GM21381 (cell line): ENCODE data around the gene SELP.

Source experiments
- ATAC-seq: cut with Tn5 transposase; IDR thresholded peaks from one replicate; pipeline ENCODE4 v1.9.1; 2021; ENCODE audit warnings: mild to moderate bottlenecking, moderate library complexity; ENCODE audit not compliant: unreplicated experiment

Gene SELP

DNA sequence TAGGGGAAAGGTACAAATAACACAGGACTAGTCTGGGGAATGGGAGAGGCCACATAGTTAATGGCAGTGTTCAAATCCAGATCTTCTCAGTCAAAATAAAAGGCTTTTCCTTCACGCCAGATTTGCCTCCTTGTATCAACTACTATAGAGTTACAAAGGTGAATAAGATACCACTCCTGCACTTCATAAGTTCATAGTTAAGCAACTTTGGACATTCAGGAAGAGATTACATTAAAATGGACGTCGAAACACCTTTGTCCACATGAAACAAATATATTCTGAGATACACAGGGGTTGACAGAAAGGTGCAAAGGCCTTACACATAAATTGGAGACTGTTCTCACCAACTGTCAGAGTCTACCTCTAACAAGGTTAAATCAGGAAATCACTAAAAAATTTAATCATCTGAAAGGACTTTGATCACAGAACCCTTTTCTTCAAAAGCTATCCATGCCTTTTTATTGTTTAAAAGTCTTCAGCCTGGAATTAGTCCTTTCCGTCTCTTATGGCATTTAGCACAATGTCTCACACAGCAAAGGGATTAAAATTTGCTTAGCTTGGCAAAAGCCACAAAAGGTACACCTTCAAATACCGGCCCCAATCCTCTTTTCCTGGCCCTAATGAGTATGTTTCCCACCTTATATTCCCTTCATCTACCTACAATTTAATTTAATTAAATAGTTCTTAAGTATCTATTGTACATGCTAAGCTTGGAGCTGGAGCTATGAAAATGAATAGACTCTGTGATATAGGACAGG, 51.8 kb downstream of the SELP start:
- ATAC-seq, result no peak

DNA sequence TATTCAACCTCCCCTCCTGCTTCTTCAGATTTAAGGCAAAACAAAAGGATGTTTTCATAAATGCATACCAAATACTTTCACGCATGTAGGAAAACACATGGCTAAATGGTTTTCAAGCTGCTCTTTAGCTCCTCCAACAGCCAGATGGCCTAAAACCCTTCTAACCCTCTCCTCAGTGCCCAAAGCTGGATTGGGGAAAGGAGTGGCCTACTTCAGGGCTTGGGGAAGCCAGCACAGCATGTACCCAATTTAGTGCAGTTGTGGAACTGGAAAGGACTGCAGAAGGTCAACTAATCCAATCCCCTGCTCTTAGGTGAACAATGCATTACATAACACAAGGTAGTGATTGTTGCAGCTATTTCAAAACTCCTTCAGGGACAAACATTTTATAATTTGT, 53.0 kb downstream of the SELP start:
- ATAC-seq, result no peak

GRCh38 chr1:169576241-169576934, 53.5 kb downstream of the SELP start:
- ATAC-seq, result no peak

- no peak for ATAC-seq
These were observed 55.6 kb downstream of the SELP start for GRCh38 chr1:169574336-169574735.

DNA sequence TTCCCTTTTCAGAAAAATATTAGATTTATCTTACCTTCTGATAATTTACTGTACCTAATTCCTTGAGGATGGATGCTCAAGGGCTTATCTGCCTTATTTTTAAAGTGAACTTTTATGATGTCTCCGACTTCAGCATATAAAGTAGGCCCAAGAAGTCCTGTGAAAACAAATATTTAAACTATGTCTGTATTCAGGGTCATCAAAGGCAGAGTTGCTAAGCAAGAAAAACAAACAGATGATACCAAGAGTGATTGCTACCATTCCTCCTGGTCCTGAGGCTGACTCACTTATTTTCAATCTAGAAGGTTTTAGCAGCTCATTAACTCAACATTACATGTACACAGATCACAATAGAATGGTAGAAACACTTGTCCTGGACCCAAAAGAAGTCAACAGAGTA, 57.7 kb downstream of the SELP start:
- ATAC-seq, result no peak

DNA sequence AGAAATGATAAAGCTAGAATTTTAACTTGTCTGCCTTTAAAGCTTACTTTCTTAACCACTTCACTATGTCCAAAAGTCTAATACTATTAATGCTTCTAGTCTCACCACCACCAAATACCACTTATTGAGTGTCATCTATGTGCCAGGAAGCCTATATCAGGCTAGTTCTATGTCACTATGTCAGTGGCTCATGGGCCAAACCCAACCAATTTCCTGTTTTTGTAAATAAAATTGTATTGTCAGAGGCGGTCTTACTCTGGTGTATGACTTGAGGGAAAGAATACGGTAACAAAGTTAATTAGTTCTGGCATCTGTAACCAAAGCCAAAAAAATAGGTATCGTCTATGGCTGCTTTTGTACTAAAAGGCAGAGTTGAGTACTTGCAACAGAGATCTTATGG, 58.5 kb downstream of the SELP start:
- no peak for ATAC-seq

GRCh38 chr1:169570172-169570574, 59.8 kb downstream of the SELP start:
- no peak for ATAC-seq

- ATAC-seq, result no peak
These were observed 61.4 kb downstream of the SELP start for GRCh38 chr1:169568497-169568896.

DNA sequence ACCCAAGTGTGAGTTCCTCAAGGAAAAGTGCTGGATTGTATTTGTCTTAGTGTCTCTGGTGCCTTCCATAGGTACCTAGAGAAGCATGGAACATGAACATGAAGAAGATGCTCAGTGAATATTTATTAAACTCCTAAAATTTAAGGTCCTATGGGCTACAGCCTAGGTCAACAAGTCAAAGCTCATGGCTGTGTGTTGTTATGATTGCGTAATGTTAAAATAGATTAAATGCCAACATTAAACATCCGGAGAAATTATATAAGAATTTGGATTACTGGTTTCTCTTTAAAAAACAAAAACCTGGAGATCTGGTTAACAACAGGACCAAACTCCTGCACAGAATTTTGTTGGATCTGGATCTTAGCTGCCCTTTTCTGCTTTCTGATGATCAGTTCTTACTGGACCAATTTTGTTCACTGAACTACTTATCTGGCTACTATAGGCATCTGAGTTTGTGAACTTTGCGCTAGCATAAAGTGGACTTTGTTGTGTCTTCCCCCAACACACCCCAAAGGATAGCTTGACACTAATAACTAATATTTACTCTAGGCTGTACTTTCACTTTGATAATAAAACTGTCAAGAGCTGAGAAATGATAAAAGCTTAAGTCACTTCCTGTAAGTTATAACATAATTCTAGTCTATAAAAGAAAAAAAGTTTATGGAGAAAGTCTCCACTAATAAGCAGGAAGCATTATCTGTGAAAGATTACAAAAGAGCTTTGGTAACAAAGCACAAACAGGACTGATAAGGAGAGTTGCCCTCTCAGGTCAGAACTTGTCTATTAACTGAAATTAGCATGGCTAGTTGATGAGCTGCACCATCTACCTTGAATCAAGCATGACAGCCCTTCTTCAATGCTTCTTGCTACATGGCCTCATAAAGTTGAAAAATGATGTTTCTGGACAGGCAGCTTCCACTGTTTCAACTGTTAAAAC, 64.3 kb downstream of the SELP start:
- ATAC-seq, result no peak

DNA sequence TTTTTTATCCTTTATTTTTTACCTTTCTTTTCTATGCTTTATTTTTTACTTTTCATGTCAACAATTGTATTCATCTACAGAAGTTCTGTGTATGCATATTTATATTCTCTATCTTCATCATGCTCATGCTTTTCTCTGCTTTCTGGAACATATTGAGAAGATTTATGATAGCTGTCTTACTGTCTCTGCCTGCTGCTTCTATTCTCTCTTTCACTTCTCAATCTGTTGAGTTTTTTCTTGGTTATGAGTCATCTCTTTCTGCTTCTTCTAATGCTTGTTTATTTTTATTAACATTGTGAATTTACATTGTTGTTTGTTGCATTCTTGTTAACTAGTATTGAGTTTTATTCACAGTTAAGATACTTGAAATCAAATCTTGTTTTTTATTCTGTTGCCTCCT, 66.3 kb downstream of the SELP start:
- no peak for ATAC-seq

DNA sequence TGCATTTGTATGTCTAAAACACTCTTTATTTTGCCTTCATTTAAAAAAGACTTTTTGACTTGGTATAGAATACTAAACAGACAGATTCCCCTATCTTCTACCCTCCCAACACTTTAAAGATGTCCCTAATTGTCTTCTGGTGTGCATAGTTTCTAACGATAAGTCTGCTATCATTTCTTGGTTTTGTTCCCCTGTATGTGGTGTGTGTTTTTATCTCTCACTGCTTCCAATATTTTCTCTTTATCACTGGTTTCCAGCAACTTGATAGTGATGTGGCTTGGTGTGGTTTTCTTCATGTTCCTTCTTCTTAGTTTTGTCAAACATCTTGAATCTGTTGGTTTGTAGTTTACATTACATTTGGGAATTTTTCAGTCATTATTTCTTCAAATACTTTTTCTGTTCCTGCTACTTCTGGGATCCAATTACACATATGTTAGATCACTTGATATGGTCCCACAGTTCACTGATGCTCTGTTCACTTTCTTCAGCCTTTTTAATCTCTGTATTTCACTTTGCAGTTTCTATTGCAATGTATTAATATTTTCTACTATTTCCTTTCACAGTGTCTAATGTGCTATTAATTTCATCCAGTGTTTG, 66.8 kb downstream of the SELP start:
- no peak for ATAC-seq

GRCh38 chr1:169561692-169562091, 68.2 kb downstream of the SELP start:
- no peak for ATAC-seq

- ATAC-seq, result no peak
These were observed 72.8 kb downstream of the SELP start for GRCh38 chr1:169557131-169557530.

DNA sequence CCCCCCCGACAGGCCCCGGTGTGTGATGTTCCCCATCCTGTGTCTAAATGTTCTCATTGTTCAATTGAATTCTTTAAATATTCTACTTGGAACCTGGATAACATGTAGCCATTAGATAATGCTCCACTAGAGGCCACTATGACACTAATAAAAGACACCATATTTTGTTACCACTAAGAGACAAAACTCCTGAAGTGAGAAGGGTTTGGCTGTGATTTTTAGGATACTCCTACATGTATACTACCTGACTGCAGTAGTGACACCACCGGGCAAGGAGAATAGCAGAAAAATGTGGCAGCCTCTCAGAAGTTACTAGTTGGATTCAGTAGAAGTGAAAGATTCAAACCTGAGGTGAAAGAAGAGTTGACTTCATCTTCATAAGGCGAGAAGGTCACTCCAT, 79.6 kb downstream of the SELP start:
- ATAC-seq, result no peak

- no peak for ATAC-seq
These were observed 81.6 kb downstream of the SELP start for GRCh38 chr1:169548282-169548681.

DNA sequence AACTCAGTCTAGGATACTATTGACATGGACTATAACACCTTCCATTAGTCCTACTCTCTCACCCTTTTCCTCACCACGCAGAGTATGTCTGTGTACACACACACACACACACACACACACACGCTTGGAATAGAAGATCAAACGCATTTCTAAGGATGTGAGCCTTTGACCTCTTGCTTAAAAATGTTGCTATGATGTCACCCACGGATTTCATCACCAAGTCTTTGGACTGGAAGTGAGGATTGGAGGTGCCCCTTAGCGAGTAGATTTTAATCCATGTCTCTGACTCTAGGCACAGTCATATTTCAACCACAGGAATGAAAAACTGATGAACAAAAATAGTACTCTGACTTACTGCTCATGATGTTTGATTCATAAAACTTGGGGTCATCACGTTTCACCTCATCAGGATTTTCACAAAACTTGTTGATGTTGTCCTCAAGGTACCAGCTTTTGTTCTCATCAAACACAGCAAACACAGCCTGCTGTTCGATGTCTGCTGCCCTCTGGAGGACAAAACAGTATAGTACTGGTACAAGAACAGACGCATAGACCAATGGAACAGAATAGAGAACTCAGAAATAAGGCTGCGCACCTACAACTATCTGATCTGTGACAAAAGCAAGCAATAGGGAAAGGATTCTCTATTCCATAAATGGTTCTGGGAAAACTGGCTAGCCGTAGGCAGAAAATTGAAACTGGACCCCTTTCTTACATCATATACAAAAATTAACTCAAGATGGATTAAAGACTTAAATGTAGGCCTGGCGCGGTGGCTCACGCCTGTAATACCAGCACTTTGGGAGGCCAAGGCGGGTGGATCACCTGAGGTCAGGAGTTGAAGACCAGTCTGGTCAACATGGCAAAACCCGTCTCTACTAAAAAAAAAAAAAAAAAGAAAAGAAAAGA, 83.6 kb downstream of the SELP start:
- ATAC-seq, result no peak

DNA sequence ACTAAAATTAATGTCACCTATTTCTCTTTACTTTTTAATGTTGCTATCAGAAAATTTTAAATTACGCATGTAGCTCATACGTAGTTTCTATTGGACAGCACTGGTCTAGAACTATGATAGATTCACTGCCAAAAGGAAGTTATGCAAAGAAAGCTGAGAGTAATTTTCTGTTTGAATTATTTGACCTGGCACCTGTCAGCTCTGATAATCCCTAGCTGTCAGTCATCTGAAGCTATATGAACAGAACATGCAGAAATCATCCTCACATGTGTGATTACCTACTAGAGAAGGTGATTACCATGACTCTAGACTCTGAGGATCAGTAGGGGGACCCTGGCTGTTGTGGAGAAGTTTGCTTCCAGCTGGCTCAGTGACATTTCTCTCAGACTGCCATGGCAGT, 84.5 kb downstream of the SELP start:
- no peak for ATAC-seq

- no peak for ATAC-seq
These were observed 90.7 kb downstream of the SELP start for GRCh38 chr1:169538998-169539871.
